Inferior parietal cortex (tissue), 1 donor: ENCODE results near the gene MMP19.
"Not testable (repeated sequence)": the region's sequence is repeated elsewhere in the genome, so short reads cannot be mapped to it uniquely, and the experiment has no call there.

ENCODE experiments used
- DNase-seq: peaks from one replicate; pipeline ENCODE4 v3.0.0-alpha.2; 2016; ENCODE audit errors: extremely low spot score

MMP19 gene

DNA sequence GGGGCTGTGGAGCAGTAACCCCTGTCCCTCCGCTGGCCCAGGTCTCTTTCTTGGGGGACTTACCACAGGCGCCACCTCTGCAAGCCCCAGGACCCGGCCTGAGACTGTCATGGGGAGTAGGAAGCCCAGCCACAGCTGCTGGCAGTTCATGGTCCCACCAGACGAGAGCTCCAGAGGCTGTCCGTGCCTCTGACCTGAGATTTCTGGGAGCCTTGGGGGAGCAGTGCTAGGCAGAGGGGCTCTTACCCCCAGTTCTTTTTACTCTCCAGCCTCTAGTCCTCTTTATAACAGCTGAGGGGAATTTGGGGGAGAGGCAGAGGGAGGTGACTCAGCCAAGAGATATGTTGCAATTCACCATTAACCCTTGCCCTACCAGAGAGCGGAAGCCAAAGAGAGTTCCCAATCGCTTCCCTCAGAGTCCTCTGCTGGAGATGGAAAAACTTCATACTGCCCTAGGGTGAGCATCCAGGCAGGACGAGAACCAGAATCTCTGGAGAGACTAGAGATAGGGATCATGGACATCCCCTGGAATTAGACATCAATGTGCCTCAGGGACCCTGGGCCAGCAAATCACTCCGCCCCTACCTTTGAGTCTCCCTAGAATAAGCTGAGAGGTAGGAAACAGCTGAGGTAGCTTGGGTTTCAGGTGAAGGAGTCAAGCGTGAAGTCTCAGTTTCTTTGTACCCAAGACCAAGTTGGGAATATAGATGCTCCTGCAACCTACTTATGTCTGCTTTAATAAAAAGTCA is at the start of gene MMP19:
TSS of gene MMP19 (minus strand) at position 256 of the 749 bp plus-strand sequence. CDS start at position 150, 106 bp downstream.
- DNase-seq = no peak

GRCh38 chr12:55891310-55891709 is 48.6 kb upstream of the MMP19 start:
- no peak for DNase-seq

- no peak for DNase-seq
Measured at GRCh38 chr12:55885113-55885512, 42.4 kb upstream of the MMP19 start.

DNA sequence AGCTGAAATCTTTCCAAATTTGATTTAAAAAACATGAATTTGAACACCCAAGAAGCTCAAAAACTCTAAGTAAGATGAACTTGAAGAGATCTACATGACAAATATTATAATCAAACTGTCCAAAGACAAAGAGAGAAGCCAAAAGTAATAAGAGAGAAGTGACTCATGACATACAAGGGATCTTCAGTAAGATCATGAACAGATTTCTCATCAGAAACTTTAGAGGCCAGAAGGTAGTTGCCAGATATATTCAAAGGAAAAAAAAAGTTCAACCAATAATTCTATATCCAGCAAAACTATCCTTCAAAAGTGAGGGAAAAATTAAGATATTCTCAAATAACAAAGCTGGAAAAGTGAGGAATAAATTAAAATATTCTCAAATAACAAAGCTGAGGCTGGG is 35.1 kb upstream of the MMP19 start:
- DNase-seq = no peak

- peak; percentile 41 for DNase-seq
Measured at GRCh38 chr12:55875704-55876467, 33.1 kb upstream of the MMP19 start.

- peak; percentile 14 for DNase-seq
Measured at GRCh38 chr12:55874443-55874842, 31.7 kb upstream of the MMP19 start.

- DNase-seq = not testable (repeated sequence)
Measured at GRCh38 chr12:55866454-55867004, 23.8 kb upstream of the MMP19 start.

DNA sequence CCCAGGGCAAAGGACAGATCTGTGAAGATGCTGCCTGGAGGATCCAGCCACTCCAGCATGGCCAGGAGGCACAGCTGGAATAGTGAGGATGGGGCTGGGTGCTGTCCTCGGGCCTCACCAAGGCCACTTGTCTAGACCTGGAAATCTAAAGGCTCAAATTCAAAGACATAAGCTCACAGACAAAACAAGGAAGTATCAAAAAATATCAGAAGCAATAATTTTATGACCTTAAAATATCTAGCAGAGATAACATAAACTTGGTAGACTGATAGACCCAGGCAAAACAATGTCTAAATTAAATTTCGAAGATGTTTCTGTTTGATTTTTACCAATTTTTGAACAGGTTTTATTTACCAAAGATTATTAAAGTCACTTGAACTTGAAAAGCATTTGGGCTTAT is 22.6 kb upstream of the MMP19 start:
- DNase-seq = no peak

GRCh38 chr12:55862931-55863330 is 20.2 kb upstream of the MMP19 start:
- not testable (repeated sequence) for DNase-seq

GRCh38 chr12:55862286-55862685 is 19.6 kb upstream of the MMP19 start:
- DNase-seq = no peak

DNA sequence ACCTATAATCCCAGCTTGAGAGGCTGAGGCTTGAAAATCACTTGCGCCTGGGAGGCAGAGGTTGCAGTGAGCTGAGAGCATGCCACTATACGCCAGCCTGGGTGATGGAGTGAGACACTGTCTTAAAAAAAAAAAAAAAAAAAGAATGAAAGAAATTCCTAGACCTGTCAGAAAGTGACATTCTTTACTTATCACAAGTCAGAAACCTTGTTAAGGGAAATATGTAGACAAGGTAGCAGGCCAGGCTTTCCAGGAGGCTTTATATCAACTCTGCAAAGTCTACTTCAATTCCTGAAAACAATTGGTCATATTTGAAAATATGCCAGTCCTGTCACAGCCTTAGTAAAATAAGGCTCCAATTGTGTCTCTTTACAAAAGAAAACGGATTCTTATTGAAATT is 19.1 kb upstream of the MMP19 start:
- no peak for DNase-seq

GRCh38 chr12:55861396-55861795 is 18.7 kb upstream of the MMP19 start:
- no peak for DNase-seq

- DNase-seq = no peak
Measured at GRCh38 chr12:55852740-55853139, 10.0 kb upstream of the MMP19 start.

DNA sequence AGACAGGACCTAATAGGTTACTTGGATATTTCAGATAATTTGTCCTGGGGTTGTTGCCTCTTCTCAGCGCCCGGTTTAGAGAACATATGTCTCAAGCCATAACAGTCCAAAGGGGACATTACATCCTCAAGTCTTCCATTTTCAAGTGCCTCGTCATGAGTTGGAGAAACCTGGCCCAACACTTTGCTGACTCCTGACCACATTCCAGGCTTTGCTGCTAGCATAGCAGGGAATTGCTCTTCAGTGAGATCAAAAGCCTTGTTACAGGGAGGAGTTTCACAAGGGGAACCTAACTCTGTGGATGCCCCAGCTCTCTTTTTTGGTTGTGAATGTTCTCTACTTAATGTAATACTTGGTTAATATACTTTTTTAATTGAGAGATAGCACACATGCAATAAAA is 8.2 kb upstream of the MMP19 start:
- DNase-seq = no peak

- no peak for DNase-seq
Measured at GRCh38 chr12:55850401-55850800, 7.7 kb upstream of the MMP19 start.

- no peak for DNase-seq
Measured at GRCh38 chr12:55849616-55850343, 7.0 kb upstream of the MMP19 start.

DNA sequence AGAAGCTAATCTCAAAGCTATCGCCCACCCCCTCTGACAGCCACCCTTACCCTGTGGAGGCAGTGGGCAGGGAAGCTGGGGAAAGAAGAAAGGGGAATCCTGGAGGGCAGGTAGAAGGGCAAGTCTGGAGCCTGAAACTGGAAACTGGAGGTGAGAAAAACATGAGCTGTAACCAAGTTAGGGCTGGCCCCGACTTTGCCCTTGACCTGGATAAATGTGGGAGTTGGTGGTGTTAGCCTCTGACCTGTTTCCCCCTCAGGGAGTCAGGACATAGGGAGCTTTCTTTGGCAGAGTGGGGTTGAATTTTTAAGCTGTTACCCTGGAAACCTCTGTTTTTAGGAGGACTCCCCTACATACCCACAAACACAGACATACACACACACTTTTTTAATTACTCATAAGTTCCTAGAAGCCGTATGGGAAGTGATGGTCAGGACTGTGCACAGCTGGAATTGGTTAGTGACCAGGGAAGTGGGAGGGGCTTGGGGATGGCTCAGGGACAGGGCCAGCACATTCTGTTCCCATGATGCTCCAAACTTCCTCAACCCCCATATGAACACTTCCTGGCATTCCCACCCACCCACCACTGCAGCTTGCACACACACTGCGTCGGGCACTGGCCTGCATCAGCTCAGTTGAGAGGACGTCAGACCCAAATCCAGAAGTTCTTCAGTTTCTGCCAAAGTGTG is 5.0 kb upstream of the MMP19 start:
- no peak for DNase-seq

GRCh38 chr12:55847033-55847432 is 4.3 kb upstream of the MMP19 start:
- no peak for DNase-seq

- DNase-seq = no peak
Measured at GRCh38 chr12:55845785-55846496, 3.2 kb upstream of the MMP19 start.

GRCh38 chr12:55845361-55845760 is 2.6 kb upstream of the MMP19 start:
- DNase-seq = no peak

GRCh38 chr12:55844961-55845360 is 2.2 kb upstream of the MMP19 start:
- no peak for DNase-seq
